HG02884 (cell line): ENCODE results near the gene WNT7B.
"Not testable (repeated sequence)": the region's sequence is repeated elsewhere in the genome, so short reads cannot be mapped to it uniquely, and the experiment has no call there.

Experiments
- ATAC-seq: cut with Tn5 transposase; IDR thresholded peaks from one replicate; pipeline ENCODE4 v1.9.1; 2021; ENCODE audit warnings: mild to moderate bottlenecking, moderate library complexity; ENCODE audit not compliant: unreplicated experiment

WNT7B gene

GRCh38 chr22:46008836-46009596, 32.1 kb upstream of the WNT7B start:
- ATAC-seq, result no peak

- no peak for ATAC-seq
Observed at GRCh38 chr22:46008291-46008690, 31.3 kb upstream of the WNT7B start.

GRCh38 chr22:46007848-46008261, 30.9 kb upstream of the WNT7B start:
- ATAC-seq, result no peak

- no peak for ATAC-seq
Observed at GRCh38 chr22:46007003-46007847, 30.3 kb upstream of the WNT7B start.

GRCh38 chr22:46006379-46007002, 29.5 kb upstream of the WNT7B start:
- no peak for ATAC-seq

- ATAC-seq, result not testable (repeated sequence)
Observed at GRCh38 chr22:46005116-46005705, 28.2 kb upstream of the WNT7B start.

- no peak for ATAC-seq
Observed at GRCh38 chr22:46004105-46004866, 27.3 kb upstream of the WNT7B start.

- no peak for ATAC-seq
Observed at GRCh38 chr22:46003271-46004091, 26.5 kb upstream of the WNT7B start.

- no peak for ATAC-seq
Observed at GRCh38 chr22:46002757-46003270, 25.9 kb upstream of the WNT7B start.

GRCh38 chr22:46001426-46002106, 24.6 kb upstream of the WNT7B start:
- ATAC-seq, result no peak

- no peak for ATAC-seq
Observed at GRCh38 chr22:46001046-46001425, 24.1 kb upstream of the WNT7B start.

- no peak for ATAC-seq
Observed at GRCh38 chr22:46000081-46001027, 23.4 kb upstream of the WNT7B start.

- ATAC-seq, result no peak
Observed at GRCh38 chr22:45999379-45999971, 22.5 kb upstream of the WNT7B start.

- no peak for ATAC-seq
Observed at GRCh38 chr22:45998638-45999378, 21.8 kb upstream of the WNT7B start.

GRCh38 chr22:45997777-45998637, 21.0 kb upstream of the WNT7B start:
- ATAC-seq, result no peak
